Lower leg skin (tissue), 4 donors: ENCODE results near the gene BIN1. TPM values are rescaled to one million over a fixed set of nuclear protein-coding genes. Genes with fewer than 3 reads are reported as not detected.

Source experiments
- DNase-seq, 2 donors: peaks; one replicate each; pipeline ENCODE4 v3.0.0-alpha.2; 2019; ENCODE audit warnings: low spot score in 2 of 2
- H3K4me3 ChIP-seq: fragments of 200-600 bp; sonication (generic); 2 replicates; pipeline ENCODE4 v1.5.1; 2017; ENCODE audit warnings: mild to moderate bottlenecking, low read depth; ENCODE audit not compliant: poor library complexity, severe bottlenecking
- POLR2A ChIP-seq, 2 donors: fragments of 450-650 bp; IDR thresholded peaks; one replicate each; pipeline ENCODE4 v1.6.1; 2016 to 2017; ENCODE audit warnings: antibody characterized with exemption in 2 of 2, mild to moderate bottlenecking in 1 of 2, moderate library complexity in 1 of 2
- WGBS, 2 donors: methylation state at CpG; one replicate each; pipeline ENCODE4 v1.1.5; 2018; 5-methylcytosine and 5-hydroxymethylcytosine counted together
- intact Hi-C: fragments of 100-400 bp; cut with DNase I; formaldehyde crosslinking; loops from one replicate; pipeline ENCODE4 v1.15.0; 2023; ENCODE audit warnings: low total_unique reads
- total RNA-seq, 4 donors: library from RNA; depleted of rRNA; stranded (reverse); fragments of >200 nt; gene quantifications; one replicate each; pipeline ENCODE4 v1.1.0, GENCODE V29; 2016
- TF ChIP-seq, protein P1 (sequence below), 3 donors: fragments of 450-650 bp; IDR thresholded peaks; one replicate each; pipeline ENCODE4 v1.5.1; 2016; ENCODE audit warnings: antibody characterized with exemption in 3 of 3, mild to moderate bottlenecking in 3 of 3, moderate library complexity in 2 of 3

BIN1 gene
- total RNA-seq, 4 donors from 2014 or later: 8.4 to 18.2 (median 9.8) TPM

DNA sequence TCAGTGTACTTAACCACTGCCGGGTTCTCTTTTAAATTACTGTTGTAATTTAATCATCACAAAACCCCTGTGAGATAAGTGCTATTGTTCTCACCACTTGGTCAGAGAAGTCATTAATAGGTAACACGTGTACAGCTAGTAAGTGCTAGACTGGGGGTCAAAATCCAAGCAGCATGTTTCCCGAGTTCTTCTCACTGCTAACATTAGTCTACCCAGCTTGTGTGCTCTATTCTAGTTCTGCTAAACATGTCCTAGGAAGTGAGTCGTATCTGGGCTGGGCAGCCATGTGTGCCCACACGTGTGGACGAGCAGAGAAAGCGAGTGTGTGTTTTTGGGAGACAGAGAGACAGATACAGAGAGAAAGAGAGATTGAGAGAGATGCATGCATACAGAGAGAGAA is 94.1 kb downstream of the BIN1 start:
- 58 to 62% methylated on average over 7 of the region's 7 CpGs for WGBS, 2 donors
- H3K4me3 ChIP-seq: no peak overlapping the region
- intact Hi-C loops: no loop called here
- no peak for TF ChIP-seq POLR2A (IDR thresholded peaks at IDR 0.05)
- TF ChIP-seq, protein P1, sequence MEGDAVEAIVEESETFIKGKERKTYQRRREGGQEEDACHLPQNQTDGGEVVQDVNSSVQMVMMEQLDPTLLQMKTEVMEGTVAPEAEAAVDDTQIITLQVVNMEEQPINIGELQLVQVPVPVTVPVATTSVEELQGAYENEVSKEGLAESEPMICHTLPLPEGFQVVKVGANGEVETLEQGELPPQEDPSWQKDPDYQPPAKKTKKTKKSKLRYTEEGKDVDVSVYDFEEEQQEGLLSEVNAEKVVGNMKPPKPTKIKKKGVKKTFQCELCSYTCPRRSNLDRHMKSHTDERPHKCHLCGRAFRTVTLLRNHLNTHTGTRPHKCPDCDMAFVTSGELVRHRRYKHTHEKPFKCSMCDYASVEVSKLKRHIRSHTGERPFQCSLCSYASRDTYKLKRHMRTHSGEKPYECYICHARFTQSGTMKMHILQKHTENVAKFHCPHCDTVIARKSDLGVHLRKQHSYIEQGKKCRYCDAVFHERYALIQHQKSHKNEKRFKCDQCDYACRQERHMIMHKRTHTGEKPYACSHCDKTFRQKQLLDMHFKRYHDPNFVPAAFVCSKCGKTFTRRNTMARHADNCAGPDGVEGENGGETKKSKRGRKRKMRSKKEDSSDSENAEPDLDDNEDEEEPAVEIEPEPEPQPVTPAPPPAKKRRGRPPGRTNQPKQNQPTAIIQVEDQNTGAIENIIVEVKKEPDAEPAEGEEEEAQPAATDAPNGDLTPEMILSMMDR (IDR thresholded peaks at IDR 0.05): no peak
- no peak for DNase-seq

DNA sequence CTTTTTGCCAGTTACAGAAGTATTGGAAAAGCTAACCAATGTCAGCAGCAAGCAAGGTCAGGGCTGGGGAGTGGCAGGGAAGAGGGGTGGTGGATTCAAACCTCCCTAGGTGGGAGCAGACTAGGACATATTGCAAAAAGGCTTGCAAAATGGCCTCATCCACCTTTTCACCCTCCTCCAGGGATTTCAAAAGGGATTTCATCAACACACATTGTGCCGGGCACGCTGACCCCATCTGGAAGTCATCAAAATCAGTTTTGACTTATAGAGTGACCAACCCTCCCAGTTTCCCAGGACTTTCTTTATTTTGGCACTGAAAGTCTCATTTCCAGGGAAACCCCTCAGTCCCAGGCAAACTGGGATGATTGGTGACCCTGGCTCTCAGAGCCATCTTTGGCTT is 94.7 kb downstream of the BIN1 start:
- TF ChIP-seq POLR2A (IDR thresholded peaks at IDR 0.05): no peak
- TF ChIP-seq, protein P1 (IDR thresholded peaks at IDR 0.05): no peak
- no peak for DNase-seq
- intact Hi-C loops: no loop called here
- WGBS, 2 donors: 50 to 53% methylated on average over 2 of the region's 2 CpGs
- no peak overlapping the region for H3K4me3 ChIP-seq

DNA sequence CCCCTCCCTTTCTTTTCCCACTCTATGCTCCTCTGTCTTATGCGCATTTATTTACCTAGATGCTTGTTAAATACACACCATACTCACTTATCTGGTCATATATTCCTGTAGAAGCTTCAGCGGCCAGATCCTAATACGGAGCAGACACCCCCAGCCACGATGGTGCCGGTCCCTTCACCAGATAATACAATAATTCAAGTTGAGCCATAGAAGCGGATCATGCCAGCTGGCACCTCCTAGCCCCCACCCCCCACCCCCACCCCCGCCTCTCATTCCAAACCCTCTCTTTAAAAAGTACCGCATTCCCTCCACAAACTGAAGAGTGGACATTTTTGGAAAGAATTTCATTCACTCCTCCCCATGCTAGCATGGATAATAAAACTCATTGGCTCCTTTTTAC is 95.2 kb downstream of the BIN1 start:
- WGBS, 2 donors: 49 to 62% methylated on average over 8 of the region's 8 CpGs
- intact Hi-C loops: no loop called here
- no peak for DNase-seq
- H3K4me3 ChIP-seq: no peak overlapping the region
- TF ChIP-seq, protein P1 (IDR thresholded peaks at IDR 0.05): no peak
- no peak for TF ChIP-seq POLR2A (IDR thresholded peaks at IDR 0.05)

DNA sequence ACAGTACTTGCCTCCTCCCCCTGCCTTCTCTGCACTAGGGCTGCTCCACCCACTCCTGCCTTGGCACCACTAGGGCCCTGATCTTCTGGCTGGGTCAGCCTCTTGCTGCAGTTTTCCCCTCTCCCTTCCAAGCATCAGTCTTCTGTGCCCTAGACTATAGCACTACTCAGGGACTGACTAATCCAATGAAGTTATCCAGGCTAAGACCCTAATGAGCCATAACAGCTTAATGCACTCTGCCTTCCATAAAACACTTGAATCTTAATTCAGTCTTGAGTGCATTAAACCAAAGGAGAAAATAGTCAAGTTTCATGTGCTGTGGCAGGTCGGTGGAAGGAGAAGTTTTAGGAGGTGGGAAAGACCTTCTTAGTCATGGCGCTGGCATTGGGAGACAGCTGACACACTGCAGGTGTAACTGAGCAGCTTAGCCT is 95.7 kb downstream of the BIN1 start:
- TF ChIP-seq, protein P1 (IDR thresholded peaks at IDR 0.05): no peak
- no peak for TF ChIP-seq POLR2A (IDR thresholded peaks at IDR 0.05)
- DNase-seq: no peak
- WGBS, 2 donors: 45 to 66% methylated on average over 2 of the region's 2 CpGs
- intact Hi-C loops: no loop called here
- H3K4me3 ChIP-seq: no peak overlapping the region

DNA sequence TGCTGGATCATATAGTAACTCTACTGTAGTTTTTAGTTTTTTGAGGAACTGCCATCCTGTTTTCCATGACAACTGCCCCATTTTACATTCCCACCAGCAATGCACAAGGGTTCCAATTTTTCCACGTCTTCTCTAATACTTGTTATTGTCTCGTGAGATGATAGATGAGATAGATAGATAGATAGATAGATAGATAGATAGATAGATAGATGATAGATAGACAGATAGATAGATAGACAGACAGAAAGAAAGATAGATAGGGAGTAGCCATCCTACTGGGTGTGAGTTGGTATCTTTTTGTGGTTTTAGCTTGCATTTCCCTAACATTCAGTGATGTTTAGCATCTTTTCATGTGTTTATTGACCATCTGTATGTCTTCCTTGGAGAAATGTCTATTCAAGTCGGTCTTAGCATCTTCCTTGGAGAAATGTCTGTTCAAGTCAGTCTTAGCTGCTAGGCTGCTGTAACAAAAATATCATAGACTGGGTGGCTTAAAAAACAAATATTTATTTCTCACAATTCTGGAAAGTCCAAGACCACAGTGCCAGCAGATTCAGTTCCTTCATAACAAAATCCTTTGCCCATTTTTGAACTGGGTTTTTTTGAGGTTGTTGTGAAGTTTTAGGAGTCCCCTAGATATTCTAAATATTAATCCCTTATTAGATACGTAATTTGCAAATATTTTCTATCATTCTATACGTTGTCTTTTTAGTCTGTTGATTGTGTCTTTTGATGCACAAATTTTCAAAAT is 98.5 kb downstream of the BIN1 start:
- no peak for DNase-seq
- TF ChIP-seq, protein P1 (IDR thresholded peaks at IDR 0.05): no peak
- TF ChIP-seq POLR2A (IDR thresholded peaks at IDR 0.05): no peak
- intact Hi-C loops: no loop called here
- 79 to 89% methylated on average over 5 of the region's 5 CpGs for WGBS, 2 donors
- H3K4me3 ChIP-seq: no peak overlapping the region

DNA sequence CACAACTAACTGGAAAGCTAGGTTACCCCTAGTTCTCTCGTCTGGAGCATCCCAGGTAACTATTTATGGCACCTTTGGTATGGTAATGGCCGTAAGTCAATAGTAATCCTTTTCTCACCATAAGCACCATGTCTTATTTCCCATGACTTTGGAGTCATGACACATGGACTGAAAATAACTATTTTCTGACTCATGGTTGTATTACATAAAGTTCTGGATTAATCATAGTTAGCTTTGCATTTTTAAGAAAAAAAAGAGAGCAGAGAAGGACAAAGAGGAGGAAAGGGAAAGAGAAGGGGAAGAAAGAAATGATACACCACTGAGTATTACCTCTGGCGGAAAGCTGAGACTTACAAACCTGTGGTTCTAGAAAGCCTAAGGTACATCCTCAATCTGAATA is 99.3 kb downstream of the BIN1 start:
- H3K4me3 ChIP-seq: no peak overlapping the region
- DNase-seq: no peak
- TF ChIP-seq POLR2A (IDR thresholded peaks at IDR 0.05): no peak
- TF ChIP-seq, protein P1 (IDR thresholded peaks at IDR 0.05): no peak
- intact Hi-C loops: no loop called here
- 64 to 69% methylated on average over 3 of the region's 3 CpGs for WGBS, 2 donors
